LoVo (cell line): ENCODE results near the gene GABRB1.

Experiments
- DNase-seq: peaks from one replicate; pipeline ENCODE4 v3.0.0-alpha.2; 2016; ENCODE audit warnings: low spot score

The GABRB1 gene

GRCh38 chr4:47049347-47049746 lies 18.0 kb downstream of the GABRB1 start:
- no peak for DNase-seq

GRCh38 chr4:47050761-47051725 lies 19.7 kb downstream of the GABRB1 start:
- no peak for DNase-seq

- no peak for DNase-seq
Observed at GRCh38 chr4:47053485-47053884, 22.1 kb downstream of the GABRB1 start.

GRCh38 chr4:47054130-47054529 lies 22.8 kb downstream of the GABRB1 start:
- no peak for DNase-seq

GRCh38 chr4:47057991-47058390 lies 26.6 kb downstream of the GABRB1 start:
- no peak for DNase-seq

GRCh38 chr4:47060561-47060960 lies 29.2 kb downstream of the GABRB1 start:
- no peak for DNase-seq

- no peak for DNase-seq
Observed at GRCh38 chr4:47061435-47061834, 30.1 kb downstream of the GABRB1 start.

GRCh38 chr4:47065051-47065481 lies 33.7 kb downstream of the GABRB1 start:
- no peak for DNase-seq

- DNase-seq, result no peak
Observed at GRCh38 chr4:47068986-47069385, 37.6 kb downstream of the GABRB1 start.

- DNase-seq, result no peak
Observed at GRCh38 chr4:47071901-47072341, 40.6 kb downstream of the GABRB1 start.

- no peak for DNase-seq
Observed at GRCh38 chr4:47073647-47074046, 42.3 kb downstream of the GABRB1 start.

- no peak for DNase-seq
Observed at GRCh38 chr4:47074816-47075215, 43.4 kb downstream of the GABRB1 start.

- DNase-seq, result no peak
Observed at GRCh38 chr4:47075262-47075661, 43.9 kb downstream of the GABRB1 start.

GRCh38 chr4:47075919-47076318 lies 44.6 kb downstream of the GABRB1 start:
- DNase-seq, result no peak

- DNase-seq, result no peak
Observed at GRCh38 chr4:47084111-47084510, 52.7 kb downstream of the GABRB1 start.

GRCh38 chr4:47084795-47085194 lies 53.4 kb downstream of the GABRB1 start:
- DNase-seq, result no peak

- DNase-seq, result no peak
Observed at GRCh38 chr4:47088298-47088697, 56.9 kb downstream of the GABRB1 start.

- no peak for DNase-seq
Observed at GRCh38 chr4:47095884-47096283, 64.5 kb downstream of the GABRB1 start.

- no peak for DNase-seq
Observed at GRCh38 chr4:47101453-47101852, 70.1 kb downstream of the GABRB1 start.

GRCh38 chr4:47104986-47105385 lies 73.6 kb downstream of the GABRB1 start:
- no peak for DNase-seq

GRCh38 chr4:47106561-47106960 lies 75.2 kb downstream of the GABRB1 start:
- DNase-seq, result no peak

GRCh38 chr4:47109379-47109778 lies 78.0 kb downstream of the GABRB1 start:
- DNase-seq, result no peak

- no peak for DNase-seq
Observed at GRCh38 chr4:47110546-47111132, 79.3 kb downstream of the GABRB1 start.
